SU-DHL-6 (cell line): ENCODE data around the gene S100A16.
"Not testable (repeated sequence)": the region's sequence is repeated elsewhere in the genome, so short reads cannot be mapped to it uniquely, and the experiment has no call there.

Experiments
- CTCF ChIP-seq: fragments of 200-600 bp; sonication (generic); IDR thresholded peaks from one replicate; pipeline ENCODE4 v1.5.1; 2017; ENCODE audit warnings: antibody characterized with exemption, mild to moderate bottlenecking, low read length, moderate library complexity; ENCODE audit not compliant: insufficient read depth, poor library complexity, severe bottlenecking
- EZH2phosphoT487 ChIP-seq: fragments of 200-600 bp; sonication (generic), shearing (Covaris generic); conservative IDR thresholded peaks from 2 replicates; pipeline ENCODE4 v1.6.1; 2018; ENCODE audit warnings: mild to moderate bottlenecking, antibody characterized with exemption, low read length, moderate library complexity, mixed read lengths

- not testable (repeated sequence) for TF ChIP-seq CTCF, EZH2phosphoT487
These were observed 37.4 kb downstream of the S100A16 start for GRCh38 chr1:153575497-153575896.
